NCI-H82 treated with DMSO at 0.1 percent for 48 hours (cell line): ENCODE measurements around the gene RAP1A.

Experiments used
- DNase-seq: peaks from one replicate; lab custom pipeline; 2025; ENCODE audit not compliant: unreplicated experiment; lab: John Stamatoyannopoulos, UW

Gene RAP1A

DNA sequence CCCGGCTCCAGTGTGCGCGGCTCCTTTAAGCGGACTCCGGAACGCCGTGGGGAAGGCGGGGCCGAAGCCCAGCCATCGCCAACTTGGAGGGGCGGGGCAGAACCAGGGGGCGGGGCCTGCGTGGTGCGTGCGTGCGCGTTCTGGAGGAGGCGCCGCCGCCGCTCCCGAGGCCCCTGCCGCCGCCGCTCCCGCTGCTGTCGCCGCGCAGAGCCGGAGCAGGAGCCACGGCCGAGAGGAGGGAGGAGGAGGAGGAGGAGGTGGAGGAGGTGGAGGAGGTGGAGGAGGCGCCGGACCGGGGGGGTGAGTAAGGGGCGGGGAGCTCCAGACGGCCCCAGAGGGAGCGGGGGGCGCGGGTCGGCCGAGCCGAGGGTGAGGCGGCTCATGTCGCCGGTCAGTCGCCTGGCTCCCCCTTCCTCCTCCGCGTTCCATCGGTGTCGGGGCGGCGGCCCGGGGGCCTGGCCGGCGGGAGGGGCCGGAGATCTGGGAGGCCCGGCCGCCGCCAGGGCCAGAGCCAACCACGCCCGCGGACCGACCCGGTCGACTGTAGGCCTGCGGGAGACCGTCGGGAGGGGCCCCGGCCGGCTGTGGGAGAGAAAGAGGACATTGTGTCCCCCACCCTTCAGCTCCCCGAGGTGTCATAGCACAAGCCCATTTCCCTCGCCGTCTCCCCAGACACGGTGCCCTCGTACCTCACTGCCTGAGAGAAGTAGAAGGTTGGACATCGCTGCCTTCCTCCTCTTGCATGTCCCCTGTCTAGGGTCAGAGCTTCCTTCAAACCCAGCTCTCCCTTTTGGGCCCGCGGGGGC, at the start of gene RAP1A:
Gene RAP1A (plus strand): TSS at position 155 of the 806 bp plus-strand sequence. CDS start 71,572 bp downstream, outside the sequence.
- DNase-seq: peak; percentile 80

DNA sequence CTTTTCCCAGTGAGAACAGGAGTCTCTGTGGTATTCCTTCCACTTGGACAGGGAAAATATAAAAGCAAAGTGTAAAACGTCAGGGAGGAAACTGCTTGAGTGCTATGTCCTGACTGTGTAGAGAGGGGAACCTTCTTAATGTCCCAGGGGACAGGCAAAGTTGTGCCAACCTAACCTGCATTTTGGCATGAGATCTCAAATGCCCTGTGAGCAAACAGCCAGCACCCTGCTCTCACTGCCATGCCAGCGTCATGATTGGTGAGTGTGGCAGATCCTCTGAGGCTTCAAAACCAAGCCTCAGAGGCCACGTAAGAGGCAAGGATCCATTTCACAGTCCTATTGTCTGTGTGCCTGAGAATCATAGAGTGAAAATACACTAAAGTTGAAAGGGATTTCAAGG, 49.7 kb upstream of the RAP1A start:
- no peak for DNase-seq

DNA sequence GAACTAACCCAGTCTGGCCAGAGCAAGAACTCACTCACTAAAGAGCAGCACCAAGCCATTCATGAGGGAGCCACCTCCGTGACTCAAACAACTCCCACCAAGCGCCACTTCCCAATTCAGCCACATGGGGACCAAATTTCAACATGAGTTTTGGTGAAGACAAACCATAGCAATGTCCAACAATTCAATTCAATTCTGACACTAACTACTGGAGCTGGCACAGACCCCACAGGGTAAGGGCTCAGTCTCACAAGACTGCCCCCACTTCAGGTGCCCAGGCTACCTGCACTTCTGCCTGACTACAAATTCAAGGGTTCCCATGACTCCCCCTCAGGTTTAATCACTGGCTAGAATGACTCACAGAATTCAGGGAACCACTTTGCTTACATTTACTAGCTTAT, 48.8 kb upstream of the RAP1A start:
- DNase-seq: no peak

DNA sequence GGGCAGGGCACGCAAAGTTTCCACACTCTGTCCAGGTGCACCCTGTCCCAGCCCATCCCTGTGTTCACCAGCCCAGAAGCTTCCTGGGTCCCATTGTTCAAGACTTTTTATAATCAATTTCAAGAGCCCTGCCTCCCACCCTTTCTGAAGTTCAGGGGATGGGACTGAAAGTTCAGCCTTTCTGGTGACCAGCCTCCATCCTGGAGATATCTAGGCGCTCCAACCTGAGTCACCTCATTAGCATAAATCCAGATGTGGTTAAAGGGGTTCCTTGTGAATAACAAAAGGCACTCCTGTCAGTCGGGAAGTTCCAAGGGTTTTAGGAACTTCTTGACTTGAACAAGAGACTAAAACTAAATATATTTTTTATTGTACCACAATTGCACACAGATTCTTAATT, 48.4 kb upstream of the RAP1A start:
- no peak for DNase-seq

DNA sequence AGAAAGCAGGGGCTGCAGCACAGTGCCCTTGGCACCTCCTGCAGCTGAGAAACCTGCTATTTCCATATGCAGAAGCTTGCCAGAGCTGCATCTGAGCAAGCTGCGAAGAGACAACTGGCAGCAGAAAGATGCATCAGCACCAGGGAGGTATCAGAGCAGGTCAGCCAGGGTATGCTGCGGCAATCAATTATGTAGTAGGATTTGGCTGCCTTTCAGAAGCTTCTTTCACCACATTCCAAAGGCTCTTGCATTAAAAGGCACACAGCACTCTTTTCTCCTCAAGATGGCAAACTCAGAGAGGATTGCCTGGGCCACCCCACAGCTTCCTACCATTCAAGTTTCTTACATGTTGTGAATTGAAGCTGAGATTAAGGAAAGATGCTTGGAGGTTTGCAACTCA, 47.6 kb upstream of the RAP1A start:
- no peak for DNase-seq

DNA sequence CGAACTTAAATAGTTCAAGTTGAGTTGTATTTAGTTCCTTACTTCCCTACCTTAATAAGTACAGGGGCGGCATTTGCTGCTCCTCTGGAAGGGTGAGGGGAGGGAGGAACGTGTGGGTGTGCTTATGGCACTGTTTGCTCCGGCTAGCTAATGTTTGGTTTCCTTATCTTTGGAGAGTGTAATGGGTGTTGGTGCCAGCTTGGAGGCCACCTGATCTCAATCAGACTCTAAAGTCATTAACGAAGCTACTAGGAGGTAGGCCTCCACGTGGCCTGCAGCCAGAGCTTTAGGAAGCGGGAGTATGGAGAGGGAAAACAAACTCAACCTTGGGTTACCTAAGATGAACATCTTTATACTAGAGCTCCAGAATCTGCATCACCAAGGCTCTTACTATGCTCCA, 43.0 kb upstream of the RAP1A start:
- DNase-seq: no peak

DNA sequence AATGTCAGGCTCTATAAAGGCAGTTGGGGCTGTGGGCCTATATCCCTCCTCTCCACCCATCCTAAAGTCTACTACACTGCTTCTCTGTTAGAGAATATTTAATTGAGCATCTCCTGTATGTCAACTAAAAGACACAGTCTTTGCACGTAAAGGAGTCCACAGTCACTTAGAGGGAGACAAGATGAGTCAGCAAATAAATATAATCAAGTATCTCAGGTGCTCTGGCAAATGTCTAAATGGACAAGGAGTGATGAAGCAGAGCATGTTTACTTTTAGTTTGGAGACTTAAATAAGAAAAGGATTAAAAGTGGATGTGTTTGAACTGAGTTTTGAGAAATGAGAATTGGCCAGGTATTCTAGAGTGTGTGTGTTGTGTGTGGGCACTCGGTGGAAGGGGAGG, 41.8 kb upstream of the RAP1A start:
- no peak for DNase-seq

DNA sequence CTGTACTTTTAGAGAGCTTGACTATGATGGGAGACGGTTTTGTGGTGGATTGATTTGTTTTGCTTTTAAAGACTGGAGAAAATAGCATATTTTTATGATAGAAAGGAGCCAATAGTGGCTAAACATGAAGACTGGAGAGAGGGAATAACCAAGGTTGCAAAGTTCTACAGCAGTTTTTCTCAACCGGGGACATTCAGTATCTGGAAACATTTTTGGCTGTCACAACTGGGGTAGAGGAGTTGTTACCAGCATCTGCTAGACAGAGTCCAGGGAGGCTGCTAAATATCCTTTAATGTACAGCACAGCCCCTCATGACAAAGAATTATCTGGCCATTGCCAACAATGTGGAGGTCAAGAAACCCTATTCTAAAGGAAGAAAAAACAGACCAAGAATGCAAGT, 38.4 kb upstream of the RAP1A start:
- DNase-seq: no peak

DNA sequence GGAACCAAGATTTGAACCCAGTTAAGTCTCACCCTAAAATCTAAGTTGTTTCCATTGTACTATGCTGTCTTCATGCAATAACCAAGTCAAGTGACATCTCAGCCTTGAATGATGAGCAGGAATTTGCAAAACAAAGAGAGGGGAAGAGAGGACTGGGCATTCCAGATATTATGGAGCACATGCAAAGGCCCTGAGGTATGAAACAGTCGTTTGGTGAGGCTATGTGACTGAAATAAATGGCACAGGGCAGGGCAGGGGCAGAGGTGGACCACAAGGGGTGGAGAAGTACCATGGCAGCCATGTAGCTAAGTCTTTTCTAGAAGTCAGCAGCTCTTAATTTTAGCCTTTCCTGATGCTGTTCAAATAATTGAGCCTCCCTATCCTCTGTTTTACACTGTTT, 37.6 kb upstream of the RAP1A start:
- no peak for DNase-seq

DNA sequence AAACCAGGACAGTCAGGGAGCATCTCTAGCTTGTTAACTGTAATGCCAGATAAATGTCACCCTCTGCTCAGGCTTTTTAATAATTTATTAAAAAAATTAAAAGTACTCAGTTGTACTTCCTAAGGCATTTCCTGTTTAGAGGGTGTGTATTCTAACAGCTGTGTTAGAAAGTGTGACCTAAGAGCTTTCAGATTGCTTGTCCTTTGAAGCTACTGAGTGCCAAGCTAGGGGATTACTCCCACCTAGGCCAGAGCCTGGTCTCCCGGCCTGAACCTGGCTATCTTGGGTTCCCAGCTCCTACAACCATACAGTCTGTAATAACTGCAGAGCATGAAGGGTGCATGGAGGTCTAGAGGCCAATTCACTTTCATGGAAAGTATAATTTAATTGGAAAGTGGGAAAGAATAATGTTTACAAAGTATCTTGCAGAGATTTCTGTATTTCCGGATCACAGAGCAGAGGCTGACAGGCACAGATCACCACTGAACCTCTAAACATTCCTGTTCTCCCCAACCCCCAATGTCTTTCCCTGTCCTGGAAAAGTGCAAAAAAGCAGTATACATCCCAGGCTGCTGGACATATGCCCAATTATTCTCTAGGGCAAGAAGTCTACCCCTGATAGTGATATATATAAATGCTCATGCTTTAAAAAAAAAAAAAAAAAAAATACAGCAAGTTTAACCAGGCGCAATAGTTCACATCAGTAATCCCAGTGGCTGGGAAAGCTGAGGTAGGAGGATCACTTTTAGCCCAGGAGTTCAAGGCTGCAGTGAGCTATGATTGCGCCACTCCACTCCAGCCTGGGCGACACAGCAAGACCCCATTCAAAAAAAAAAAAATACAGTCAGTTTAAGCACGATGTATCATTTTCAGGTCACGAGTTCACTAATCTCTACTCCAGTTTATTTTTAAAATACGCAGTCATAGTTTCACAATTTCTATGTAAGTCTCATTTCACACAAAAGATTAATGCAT, 36.7 kb upstream of the RAP1A start:
- no peak for DNase-seq

DNA sequence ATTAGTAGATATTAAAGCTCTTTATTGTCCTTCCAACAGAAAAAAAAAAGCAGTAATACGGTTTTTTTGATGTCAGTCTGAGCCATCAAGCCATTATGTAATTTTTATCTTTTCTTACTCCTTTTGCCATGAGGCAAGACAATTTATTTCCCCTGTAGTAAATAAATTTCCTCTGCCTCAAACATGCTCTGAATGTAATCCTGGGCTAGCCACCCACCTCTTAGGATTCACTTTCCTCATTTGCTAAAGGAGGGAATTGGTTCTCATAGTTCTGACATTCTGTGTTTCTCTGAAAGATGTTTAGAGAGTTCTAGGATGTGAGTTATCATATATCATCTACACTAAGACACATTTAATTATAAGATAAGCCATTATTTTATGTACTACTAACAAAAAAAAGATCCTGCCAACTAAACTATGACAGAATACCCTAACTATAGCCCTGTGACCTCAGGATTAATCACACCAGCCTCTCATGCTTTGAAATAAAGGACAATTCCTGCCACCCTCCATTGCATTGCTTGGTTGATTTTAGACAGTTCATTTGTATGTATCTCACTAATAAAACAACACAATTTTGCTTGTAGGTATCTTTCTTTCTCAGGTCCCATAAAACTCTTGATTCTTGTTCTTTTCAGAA, 34.0 kb upstream of the RAP1A start:
- DNase-seq: no peak

DNA sequence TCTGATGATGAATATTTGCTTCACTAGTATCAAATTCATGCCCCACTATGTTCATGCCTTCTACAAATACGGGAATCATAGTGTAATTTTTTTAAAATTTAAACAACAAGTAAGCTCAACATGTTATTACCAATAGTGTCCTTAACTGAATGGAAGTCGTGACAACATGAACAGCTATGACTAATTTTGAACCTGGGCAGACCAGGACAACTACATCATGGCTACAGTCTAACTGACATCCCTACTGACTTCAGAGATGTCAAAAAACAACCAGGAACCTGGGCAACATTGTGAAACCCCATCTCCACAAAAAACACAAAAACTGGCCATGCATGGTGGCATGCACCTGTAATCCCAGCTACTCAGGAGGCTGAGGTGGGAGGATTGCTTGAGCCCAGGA, 33.5 kb upstream of the RAP1A start:
- no peak for DNase-seq

DNA sequence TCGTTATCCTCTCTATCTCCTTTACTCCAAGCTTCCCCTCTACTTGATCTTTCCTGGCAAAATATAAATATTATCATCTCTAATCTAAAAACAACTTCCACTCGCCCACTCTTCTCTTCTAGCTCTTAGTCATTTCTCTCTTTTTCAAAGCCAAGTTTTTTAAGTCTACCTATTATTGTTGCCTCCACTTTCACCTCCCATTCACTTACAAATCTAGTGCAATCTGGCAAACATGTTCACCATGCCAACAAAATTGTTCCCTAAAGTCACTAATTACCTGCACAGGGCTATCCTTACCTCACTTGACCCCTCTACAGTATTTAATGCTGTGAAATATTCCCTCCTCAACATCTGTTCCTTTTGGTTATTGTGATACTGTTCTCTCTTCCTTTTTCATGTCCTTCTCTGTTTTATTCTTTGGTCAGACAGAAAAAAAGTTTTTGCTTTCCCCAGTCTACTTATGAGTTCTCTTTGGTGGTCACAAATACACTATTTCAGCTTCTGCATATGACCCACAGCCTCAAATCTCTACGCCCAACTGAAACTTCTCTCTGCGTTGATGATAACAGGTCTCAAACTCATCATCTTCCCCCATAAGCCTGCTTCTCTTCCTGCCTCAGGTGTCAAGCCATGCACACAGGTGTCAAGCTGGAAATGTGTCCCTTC, 31.9 kb upstream of the RAP1A start:
- DNase-seq: peak; percentile 28

DNA sequence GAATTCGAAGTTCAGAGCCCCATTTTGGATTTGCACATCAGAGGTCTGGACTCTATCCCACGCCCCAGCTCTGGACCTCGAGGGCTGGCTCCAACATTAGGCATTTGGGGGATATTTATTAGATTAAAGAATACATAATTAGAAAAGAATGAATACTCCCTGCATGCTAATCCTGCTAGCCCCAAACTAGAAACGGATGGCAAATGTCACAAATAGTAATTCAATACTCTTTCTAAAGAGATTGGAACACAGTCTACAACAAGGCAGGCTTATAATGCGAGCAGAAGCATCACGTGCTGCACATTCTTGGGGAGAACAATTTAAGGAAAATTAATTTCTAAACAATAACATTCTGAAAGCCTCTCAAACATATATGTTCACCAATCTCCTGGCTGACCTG, 27.7 kb upstream of the RAP1A start:
- DNase-seq: no peak

DNA sequence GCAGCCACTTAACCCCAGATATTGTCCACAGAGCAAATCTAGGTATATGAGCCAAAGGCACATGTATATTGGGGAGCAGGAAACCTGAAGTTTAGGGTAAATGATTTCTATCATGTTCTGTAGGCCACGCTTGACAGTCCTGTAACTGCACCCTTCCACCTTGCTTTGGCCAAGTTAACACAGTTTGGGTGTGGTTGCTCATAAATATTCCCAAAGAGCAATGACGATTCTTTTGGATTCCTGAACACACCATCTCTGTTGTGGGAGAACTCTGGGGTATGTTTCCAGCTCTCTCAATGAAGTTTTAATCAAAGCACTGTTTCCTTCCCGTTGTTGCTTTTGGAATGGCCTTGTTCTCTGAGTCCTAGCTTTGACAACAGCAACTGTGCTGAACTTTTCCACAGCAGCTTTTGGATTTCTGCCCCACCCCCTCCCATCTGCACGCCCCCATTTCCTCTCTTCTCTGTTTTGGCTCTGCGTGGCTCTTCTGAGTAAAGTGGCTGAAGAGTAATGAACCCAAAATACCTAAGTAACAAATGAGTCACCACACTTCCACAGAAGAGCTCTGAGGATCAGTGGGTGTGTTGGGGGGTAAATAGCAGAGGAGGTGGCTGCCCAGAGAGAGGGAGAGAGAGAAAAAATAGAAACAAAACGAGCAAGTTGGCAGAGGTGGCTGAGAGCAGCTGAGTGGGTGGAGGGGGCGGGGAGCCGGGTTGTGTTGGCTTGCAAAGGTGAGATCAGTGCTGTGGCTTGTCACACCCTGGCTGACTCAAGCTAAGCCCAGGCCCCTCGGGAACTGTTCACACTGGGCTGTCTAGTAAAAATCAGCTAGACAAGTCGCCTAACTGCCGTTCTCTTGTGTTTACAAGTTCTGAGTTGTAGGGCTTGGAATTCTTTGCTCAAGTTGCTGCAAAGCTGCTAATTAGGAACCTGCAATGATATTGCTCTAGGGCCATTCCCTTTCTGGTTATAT, 26.9 kb upstream of the RAP1A start:
- peak; percentile 63 for DNase-seq

DNA sequence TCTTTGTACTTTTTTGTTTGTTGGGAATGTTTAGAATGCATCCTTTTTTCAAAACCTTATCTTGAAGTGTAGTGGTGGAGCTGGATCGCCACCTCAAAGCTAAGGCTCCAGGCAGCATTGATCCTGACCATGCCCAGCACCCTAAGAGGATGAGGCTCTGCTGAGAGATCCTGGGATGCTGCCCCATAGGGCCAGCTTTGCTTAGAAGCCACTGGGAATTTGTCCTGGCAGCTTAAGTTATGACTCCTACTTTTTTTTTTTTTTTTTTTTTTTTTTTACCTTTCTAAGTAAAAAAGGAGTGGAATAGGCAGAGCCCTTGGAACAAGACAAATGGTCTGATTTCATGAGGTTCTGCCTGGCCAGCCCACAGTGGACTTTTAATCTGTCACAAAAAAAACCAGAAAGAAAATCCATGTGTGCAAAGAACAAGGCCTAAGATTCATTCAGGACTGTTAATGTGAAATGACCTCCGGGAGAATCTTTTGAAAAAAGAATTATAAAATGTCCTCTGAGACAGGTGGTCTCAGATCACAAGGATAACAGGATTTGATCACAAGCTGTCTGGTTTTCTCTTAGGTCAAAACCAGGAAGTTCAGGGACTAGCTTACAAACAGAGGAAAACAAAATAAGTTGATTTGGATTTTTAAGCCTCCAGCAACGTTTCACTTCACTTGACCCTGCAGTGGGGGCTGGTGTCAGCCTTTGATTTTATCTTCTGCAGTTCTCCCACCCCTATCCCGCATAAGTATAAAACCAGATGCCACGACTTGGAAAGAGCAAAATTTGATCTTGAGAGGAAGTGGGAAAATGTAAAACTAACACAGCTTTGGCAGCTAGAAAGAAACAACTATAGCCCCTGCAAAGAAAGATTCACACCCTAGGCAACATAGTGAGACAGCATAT, 25.9 kb upstream of the RAP1A start:
- DNase-seq: peak; percentile 84

DNA sequence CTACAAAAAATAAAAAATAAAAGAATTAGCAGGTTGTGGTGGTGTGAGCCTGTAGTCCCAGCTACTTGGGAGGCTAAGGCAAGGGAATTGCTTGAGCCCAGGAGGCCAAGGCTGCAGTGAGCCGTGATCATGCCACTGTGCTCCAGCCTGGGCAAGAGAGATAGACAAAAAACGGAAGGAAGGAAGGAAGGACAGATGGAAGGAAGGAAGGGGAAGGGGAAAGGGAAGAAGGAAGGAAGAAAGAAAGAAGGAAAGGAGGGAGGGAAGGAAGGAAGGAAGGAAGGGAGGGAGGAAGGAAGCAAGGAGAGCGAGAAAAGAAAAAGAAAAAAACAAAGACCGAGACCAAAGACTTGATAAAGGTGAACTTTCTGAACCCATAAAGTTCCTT, 25.3 kb upstream of the RAP1A start:
- no peak for DNase-seq

DNA sequence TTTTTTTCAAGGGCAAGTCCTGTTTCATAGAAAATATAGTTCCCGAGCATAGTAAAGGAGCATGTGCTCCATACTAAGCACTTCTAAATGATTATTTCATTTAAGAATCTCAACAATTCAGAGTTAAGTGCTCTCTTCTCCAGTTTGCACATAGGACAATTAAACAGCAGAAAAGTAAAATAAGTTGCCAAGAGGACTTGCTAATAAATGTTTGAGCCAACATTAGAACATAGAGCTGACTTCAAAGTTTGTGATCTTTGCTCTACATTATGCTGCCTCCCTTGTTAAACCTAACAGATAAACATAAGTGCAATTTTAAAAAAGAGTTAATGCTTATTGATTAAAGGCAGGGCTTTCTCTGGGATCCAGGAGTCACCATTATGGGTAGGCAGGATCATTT, 23.8 kb upstream of the RAP1A start:
- DNase-seq: no peak

DNA sequence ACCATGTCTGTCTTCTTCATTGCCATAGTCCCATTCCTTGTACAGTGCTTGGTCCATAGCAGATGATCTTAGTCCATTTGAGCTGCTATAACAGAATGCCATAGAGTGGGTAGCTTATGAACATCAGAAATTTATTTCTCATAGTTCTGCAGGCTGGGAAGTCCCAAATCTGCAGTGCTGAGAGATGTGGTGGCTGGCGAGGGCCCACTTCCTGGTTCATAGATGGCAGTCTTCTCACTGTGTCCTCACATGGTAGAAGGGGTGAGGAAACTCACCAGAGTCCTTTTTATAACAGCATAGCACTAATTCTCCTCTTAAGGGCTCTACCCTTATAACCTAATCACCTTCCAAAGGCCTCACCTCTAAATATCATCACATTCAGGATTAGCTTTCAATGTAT, 23.1 kb upstream of the RAP1A start:
- no peak for DNase-seq
